Measurements from ENCODE around the gene CFAP100. TPM values are rescaled to one million over a fixed set of nuclear protein-coding genes. Genes with fewer than 3 reads are reported as not detected.

The CFAP100 gene
- total RNA-seq, 4 donors from 2014 or later = 0.98 to 2.8 TPM; not detected in 2

DNA sequence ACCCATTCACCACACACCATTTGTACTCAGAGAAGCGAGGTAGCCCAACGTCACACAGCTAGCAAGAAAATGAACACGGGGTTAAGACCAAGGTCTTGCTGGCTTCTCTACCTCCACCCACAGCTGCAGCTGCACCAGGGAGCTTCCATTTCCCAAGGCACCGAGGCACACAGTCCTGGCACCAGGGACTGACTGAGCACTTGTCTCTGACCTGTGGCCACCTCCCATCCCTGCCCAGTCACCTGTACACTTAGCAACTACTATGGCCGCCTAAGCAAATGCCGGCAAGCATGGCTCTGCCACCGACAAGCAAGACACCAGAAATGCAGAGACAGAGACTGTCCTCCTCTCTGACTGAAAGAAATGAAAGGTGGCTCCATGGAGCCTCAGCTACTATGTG, 65.7 kb downstream of the CFAP100 start:
- H3K9me3 ChIP-seq = no peaks in the 10 kb centered on the region
- intact Hi-C loops (cut with DNase I; ENCODE audit: low total_unique reads) = no loop called here
- H3K4me1 ChIP-seq = no peaks in the 10 kb centered on the region
- peak in 1 of 2 donors; percentile 3 for DNase-seq
- H3K4me3 ChIP-seq = no peak overlapping the region
- TF ChIP-seq, protein P1, sequence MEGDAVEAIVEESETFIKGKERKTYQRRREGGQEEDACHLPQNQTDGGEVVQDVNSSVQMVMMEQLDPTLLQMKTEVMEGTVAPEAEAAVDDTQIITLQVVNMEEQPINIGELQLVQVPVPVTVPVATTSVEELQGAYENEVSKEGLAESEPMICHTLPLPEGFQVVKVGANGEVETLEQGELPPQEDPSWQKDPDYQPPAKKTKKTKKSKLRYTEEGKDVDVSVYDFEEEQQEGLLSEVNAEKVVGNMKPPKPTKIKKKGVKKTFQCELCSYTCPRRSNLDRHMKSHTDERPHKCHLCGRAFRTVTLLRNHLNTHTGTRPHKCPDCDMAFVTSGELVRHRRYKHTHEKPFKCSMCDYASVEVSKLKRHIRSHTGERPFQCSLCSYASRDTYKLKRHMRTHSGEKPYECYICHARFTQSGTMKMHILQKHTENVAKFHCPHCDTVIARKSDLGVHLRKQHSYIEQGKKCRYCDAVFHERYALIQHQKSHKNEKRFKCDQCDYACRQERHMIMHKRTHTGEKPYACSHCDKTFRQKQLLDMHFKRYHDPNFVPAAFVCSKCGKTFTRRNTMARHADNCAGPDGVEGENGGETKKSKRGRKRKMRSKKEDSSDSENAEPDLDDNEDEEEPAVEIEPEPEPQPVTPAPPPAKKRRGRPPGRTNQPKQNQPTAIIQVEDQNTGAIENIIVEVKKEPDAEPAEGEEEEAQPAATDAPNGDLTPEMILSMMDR (IDR thresholded peaks at IDR 0.05) = no peak
- TF ChIP-seq POLR2A (IDR thresholded peaks at IDR 0.05) = no peak
- H3K36me3 ChIP-seq = no peaks in the 10 kb centered on the region
- H3K27me3 ChIP-seq = no peaks in the 10 kb centered on the region
- H3K27ac ChIP-seq = no peak overlapping the region

DNA sequence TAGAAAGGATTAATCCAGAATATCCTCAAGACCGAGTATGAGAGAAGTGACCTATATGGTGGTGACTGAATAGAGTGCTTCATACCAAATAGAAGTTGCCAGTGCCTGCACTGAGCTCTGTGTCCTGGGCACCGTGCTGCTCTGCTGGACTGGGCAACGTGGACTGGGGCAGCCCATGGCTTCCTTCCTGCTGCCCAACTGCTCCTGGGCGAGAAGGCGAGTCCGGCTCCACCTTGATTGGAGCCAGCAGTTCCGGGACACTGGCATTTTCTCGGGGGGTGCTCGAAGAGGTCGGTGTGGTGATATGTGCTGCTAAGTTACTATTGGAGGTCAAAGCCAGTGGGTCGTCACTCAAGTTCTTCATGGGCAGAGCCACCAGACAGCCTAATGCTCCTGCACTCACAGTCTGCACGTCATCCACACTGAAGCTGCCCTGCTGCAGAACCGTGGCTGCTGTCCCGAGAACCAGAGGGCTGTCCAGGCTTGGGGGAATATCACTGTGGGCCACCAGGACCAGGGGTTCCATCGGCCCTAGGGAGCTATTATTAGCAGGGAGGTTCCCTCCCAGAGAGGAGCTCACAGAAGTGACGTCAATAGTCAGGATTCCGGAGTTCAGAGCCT, 66.9 kb downstream of the CFAP100 start:
- no peaks in the 10 kb centered on the region for H3K27me3 ChIP-seq
- intact Hi-C loops (cut with DNase I; ENCODE audit: low total_unique reads) = no loop called here
- H3K27ac ChIP-seq = no peak overlapping the region
- no peaks in the 10 kb centered on the region for H3K9me3 ChIP-seq
- TF ChIP-seq, protein P1 (IDR thresholded peaks at IDR 0.05) = no peak
- TF ChIP-seq POLR2A (IDR thresholded peaks at IDR 0.05) = no peak
- H3K36me3 ChIP-seq = no peaks in the 10 kb centered on the region
- peak in 1 of 2 donors; percentile 2 for DNase-seq
- no peak overlapping the region for H3K4me3 ChIP-seq
- no peaks in the 10 kb centered on the region for H3K4me1 ChIP-seq

DNA sequence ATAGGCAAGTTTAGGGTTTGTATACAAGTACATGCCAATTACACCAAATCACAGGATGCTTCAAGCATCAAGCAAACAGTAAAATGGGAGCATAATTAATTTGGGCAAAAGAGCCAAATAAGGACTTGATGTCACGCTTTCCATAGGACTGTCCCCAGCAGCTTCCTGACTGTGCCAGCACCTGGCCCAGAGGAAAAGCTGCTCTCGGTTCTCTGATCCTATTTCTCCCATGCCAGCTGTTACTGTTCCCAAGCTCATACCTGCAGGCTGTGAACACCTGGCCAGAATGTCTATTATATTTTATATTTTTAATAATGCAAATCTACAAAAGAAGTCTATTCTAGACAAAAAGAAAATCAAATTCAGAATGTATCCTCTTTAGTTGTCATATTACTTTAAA, 68.8 kb downstream of the CFAP100 start:
- Histone ChIP-seq H3K4me1 (no peaks in the 10 kb centered on the region), H3K36me3 (no peaks in the 10 kb centered on the region), H3K9me3 (no peaks in the 10 kb centered on the region), H3K27ac (no peak overlapping the region), H3K4me3 (no peak overlapping the region), H3K27me3 (no peaks in the 10 kb centered on the region)
- intact Hi-C loops (cut with DNase I; ENCODE audit: low total_unique reads) = no loop called here
- DNase-seq = no peak
- TF ChIP-seq, protein P1 (IDR thresholded peaks at IDR 0.05) = no peak
- no peak for TF ChIP-seq POLR2A (IDR thresholded peaks at IDR 0.05)

DNA sequence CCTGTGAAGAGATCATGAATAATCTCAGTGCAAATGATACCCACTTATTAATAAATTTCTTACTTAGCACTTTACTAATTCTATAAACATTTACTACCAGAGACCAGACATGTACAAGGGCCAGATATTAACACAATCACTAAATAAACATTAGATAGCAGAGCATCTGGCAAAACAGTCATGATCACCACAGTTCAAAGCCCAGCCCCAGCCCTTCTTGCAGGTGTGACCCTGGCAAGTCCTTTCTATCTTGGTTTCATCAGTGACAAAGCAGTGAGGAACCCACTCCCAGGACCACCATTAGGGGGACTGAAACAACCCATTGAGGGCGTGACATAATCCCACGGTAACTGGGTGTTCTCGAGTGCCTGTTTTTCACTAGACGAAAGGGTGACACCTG, 69.4 kb downstream of the CFAP100 start:
- no peaks in the 10 kb centered on the region for H3K36me3 ChIP-seq
- no peaks in the 10 kb centered on the region for H3K4me1 ChIP-seq
- TF ChIP-seq POLR2A (IDR thresholded peaks at IDR 0.05) = no peak
- TF ChIP-seq, protein P1 (IDR thresholded peaks at IDR 0.05) = no peak
- H3K4me3 ChIP-seq = no peak overlapping the region
- intact Hi-C loops (cut with DNase I; ENCODE audit: low total_unique reads) = no loop called here
- H3K27me3 ChIP-seq = no peaks in the 10 kb centered on the region
- DNase-seq = peak in 1 of 2 donors; percentile 2
- H3K27ac ChIP-seq = no peak overlapping the region
- H3K9me3 ChIP-seq = no peaks in the 10 kb centered on the region

DNA sequence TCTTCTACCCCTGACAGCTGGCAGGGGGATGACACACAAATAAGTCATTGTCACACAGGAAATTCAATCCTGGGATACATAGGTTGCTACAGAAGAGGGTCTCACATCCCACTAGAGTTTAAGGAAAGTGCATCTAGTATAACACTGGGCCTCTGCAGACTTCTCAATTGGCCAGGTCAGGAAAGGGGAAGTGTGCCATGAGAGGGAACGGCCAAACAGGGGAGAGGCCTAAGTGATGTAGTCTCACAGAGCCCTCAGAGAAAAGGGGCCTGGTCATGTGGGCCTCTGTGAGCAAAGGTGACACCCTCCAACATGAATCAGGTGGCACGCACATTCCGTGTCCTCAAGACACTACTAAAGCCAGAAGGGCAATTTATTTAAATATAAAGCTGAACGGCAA, 69.8 kb downstream of the CFAP100 start:
- Histone ChIP-seq H3K36me3 (no peaks in the 10 kb centered on the region), H3K9me3 (no peaks in the 10 kb centered on the region), H3K4me1 (no peaks in the 10 kb centered on the region), H3K4me3 (no peak overlapping the region), H3K27ac (no peak overlapping the region), H3K27me3 (no peaks in the 10 kb centered on the region)
- peak in 1 of 2 donors; percentile 7 for DNase-seq
- no peak for TF ChIP-seq POLR2A (IDR thresholded peaks at IDR 0.05)
- TF ChIP-seq, protein P1 (IDR thresholded peaks at IDR 0.05) = no peak
- intact Hi-C loops (cut with DNase I; ENCODE audit: low total_unique reads) = no loop called here
